Activated CD8-positive, alpha-beta memory T cell treated with anti-CD3 and anti-CD28 coated beads, Interleukin-2, amount 50 U/mL, for 24 hours (primary cell): ENCODE results near the gene CENPT.
A peak's percentile ranks its signal among the peaks of the same experiment; 100 is the strongest.
"Not testable (repeated sequence)": the region's sequence is repeated elsewhere in the genome, so short reads cannot be mapped to it uniquely, and the experiment has no call there.

Source experiments
- DNase-seq: peaks from one replicate; pipeline ENCODE4 v3.0.0-alpha.2; 2020; ENCODE audit errors: extremely low read depth

The CENPT gene

GRCh38 chr16:67877064-67877463, 29.6 kb upstream of the CENPT start:
- no peak for DNase-seq

- no peak for DNase-seq
These were observed 26.9 kb upstream of the CENPT start for GRCh38 chr16:67874372-67874771.

- no peak for DNase-seq
These were observed 26.2 kb upstream of the CENPT start for GRCh38 chr16:67873435-67874370.

- DNase-seq, result peak; percentile 80
These were observed 25.3 kb upstream of the CENPT start, which contains the start of gene EDC4 for GRCh38 chr16:67872631-67873434. Gene EDC4 (plus strand): TSS chr16:67873052. CDS start chr16:67873262, 210 bp downstream.

- DNase-seq, result no peak
These were observed 24.7 kb upstream of the CENPT start for GRCh38 chr16:67872131-67872630.

DNA sequence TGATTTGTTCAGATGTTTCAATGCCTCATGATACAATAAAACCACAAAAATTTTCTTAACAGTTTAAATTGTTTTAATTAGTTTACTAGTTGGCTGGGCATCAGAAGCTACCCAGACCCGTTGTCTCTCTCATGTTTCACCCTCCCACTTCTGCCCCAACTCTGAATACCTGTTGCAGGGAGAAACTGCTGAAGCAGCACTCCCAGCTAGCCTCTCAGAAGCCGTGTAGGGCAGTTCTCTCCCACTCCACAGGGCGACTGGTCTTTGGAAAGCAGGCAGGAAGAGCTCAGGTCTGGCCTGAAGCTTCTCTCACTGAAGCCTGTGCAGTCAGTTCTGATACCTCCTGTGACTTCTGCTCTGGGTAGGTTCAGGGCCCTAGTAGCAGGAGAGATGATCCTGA, 23.8 kb upstream of the CENPT start:
- DNase-seq, result no peak

DNA sequence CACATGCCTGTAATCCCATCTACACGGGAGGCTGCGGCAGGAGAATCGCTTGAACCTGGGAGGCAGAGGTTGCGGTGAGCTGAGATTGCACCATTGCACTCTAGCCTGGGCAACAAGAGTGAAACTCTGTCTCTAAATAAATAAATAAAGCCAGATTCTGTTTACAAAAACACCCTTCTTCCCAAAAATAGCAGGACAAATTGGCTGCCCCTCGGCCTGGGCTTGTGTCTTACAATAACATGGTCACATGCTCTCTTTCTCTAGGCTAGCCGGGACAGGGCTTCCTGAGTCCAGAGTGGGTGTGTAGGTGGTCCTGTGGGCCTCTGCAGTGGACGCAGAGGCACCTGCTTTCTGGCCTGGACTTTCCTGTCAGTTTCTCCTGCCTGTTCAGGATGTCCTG, 22.2 kb upstream of the CENPT start:
- DNase-seq, result no peak

GRCh38 chr16:67868290-67868689, 20.8 kb upstream of the CENPT start:
- no peak for DNase-seq

DNA sequence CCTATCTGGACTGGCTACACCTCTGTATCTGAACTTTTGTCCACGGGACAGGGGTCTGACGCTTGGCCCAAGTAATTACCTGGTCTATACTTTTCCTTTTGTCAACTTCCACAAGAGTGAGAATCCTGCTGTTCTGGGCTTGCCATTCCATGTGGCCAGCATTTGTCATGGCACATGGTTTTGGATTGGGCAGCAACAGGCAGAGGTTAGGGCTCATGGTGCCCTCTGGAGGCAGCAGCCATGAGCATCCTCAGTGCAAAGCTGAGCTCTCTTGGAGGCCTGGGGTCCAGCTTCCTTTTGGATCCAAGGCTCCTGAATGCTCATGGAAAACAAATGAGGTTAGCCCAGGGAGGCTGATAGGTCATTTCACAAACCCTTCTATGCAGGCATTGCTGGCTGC, 17.8 kb upstream of the CENPT start:
- no peak for DNase-seq

GRCh38 chr16:67864594-67864993, 17.1 kb upstream of the CENPT start:
- DNase-seq, result no peak

- not testable (repeated sequence) for DNase-seq
These were observed 16.6 kb upstream of the CENPT start for GRCh38 chr16:67864044-67864443.

- DNase-seq, result no peak
These were observed 15.4 kb upstream of the CENPT start for GRCh38 chr16:67862623-67863583.

GRCh38 chr16:67861877-67862276, 14.4 kb upstream of the CENPT start:
- DNase-seq, result no peak

- DNase-seq, result no peak
These were observed 13.3 kb upstream of the CENPT start for GRCh38 chr16:67860589-67861398.

DNA sequence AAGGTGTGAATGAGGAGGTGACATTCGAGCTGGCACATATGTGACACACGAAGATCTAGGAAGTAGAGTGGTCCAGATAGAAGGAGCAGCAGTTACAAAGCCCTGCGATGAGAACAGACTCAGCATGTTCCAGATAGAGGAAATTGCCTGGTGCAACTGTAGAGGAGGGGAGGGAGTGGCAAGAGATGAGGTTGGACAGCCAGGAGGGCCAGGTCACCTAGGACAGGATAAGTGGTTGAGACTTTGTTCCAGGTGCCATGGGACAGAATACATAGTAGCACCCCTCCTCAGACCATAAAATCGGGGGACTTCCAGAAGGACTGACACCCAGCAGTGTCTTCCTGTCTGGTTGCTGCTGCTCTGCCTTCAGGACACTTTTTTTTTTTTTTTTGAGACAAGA, 11.0 kb upstream of the CENPT start:
- DNase-seq, result no peak

DNA sequence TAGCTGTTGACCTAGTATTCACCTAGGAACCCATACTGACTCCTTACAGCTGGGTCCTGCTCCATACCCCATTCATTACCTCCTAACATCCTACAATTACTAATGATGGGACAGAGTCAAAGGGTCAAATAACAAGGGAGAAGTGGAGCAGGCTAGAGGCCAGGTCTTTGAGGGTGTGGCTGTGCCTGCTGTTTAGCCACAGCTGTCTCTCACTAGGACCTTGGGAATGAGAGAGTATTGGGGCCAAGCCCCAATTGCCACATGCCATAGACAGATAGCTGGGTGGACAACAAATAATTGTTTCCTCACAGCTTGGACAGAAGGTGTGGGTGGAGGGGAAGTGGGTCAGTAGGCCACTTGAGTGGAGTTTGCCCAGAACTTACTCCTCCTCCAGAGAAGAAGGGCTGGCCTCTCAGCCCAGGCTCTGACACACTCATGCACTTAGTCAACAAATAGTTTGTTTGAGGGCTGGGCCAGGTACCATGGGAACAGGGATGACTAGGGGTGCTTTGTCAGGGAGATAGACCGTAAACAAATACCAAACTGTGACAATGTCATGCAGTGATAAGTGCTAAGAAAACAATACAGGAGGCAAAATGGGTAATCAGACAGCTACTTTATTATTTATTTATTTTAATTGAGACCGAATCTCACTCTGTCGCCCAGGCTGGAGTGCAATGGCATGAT, 10.2 kb upstream of the CENPT start:
- no peak for DNase-seq

- DNase-seq, result no peak
These were observed 9.5 kb upstream of the CENPT start for GRCh38 chr16:67856927-67857546.

DNA sequence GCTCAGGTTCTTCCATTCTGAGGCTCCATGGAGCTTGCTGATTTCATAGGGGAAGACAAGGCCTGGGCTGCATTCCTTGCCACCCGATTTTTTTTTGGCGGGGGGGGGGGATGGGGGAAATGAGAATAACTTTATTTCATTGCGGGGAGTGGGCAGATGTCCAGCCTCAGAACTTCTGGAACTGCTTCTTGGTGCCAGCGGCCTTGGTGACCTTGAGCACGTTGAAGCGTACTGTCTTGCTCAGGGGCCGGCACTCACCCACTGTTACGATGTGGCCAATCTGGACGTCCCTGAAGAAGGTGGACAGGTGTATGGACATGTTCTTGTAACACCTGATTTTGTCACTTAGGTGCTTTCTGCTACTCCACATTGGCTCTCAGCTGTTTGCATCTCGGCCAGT, 8.3 kb upstream of the CENPT start:
- DNase-seq, result no peak

GRCh38 chr16:67853670-67854069, 6.2 kb upstream of the CENPT start:
- DNase-seq, result no peak
